GM21381 (cell line): Measurements from ENCODE around the gene LTA.

Experiments used
- ATAC-seq: cut with Tn5 transposase; IDR thresholded peaks from one replicate; pipeline ENCODE4 v1.9.1; 2021; ENCODE audit warnings: mild to moderate bottlenecking, moderate library complexity; ENCODE audit not compliant: unreplicated experiment

LTA gene

GRCh38 chr6:31621991-31622390 is 49.9 kb downstream of the LTA start:
- ATAC-seq: no peak

- no peak for ATAC-seq
Measured at GRCh38 chr6:31622684-31623091, 50.6 kb downstream of the LTA start.
